HTERT RPE-1 (cell line): ENCODE measurements around the gene RRP1.

ENCODE experiments used
- in situ Hi-C: fragments of 300-500 bp; cut with MboI; formaldehyde crosslinking; loops from 4 replicates; pipeline ENCODE4 v1.14.3; 2020; ENCODE audit warnings: low sequenced_read_pairs

RRP1 gene, protein sequence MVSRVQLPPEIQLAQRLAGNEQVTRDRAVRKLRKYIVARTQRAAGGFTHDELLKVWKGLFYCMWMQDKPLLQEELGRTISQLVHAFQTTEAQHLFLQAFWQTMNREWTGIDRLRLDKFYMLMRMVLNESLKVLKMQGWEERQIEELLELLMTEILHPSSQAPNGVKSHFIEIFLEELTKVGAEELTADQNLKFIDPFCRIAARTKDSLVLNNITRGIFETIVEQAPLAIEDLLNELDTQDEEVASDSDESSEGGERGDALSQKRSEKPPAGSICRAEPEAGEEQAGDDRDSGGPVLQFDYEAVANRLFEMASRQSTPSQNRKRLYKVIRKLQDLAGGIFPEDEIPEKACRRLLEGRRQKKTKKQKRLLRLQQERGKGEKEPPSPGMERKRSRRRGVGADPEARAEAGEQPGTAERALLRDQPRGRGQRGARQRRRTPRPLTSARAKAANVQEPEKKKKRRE

DNA sequence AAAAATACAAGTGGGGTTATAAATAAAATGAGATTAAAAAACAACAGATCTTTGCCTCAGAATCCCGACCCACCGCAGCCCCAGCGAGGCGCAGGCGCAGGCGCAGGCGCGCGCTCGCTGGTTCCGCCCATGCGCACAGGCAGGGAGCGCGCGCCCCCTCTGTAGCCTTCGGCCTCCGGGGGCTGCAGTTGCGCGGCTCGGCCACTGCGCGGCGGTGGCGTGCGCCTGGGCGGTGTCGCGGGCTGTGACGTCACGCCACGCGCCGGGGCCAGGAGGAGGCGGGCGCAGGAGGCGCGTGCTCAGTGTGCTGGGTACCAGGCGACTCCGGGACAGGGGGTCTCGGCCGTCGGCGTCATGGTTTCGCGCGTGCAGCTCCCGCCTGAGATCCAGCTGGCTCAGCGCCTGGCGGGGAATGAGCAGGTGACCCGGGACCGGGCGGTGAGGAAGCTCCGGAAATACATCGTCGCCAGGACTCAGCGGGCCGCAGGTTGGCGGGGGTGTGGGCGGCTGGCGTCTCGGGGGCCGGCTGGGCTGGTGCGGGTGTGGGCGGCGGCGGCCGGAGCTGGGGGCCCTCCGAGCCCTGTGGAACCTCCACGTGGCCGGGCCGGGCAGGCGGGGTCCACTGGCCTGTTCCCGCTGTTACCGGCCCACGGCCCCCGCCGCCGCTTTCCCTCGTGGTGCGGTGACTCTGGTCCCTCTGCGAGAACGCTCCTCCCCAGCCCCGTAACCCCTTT lies at the start of gene RRP1:
Gene RRP1 (plus strand): TSS at position 302 of the 734 bp plus-strand sequence. CDS start 53 bp downstream, at position 355.
- in situ Hi-C loops: no loop called here

GRCh38 chr21:43739621-43740435 lies 49.5 kb upstream of the RRP1 start:
- in situ Hi-C loops: no loop called here

DNA sequence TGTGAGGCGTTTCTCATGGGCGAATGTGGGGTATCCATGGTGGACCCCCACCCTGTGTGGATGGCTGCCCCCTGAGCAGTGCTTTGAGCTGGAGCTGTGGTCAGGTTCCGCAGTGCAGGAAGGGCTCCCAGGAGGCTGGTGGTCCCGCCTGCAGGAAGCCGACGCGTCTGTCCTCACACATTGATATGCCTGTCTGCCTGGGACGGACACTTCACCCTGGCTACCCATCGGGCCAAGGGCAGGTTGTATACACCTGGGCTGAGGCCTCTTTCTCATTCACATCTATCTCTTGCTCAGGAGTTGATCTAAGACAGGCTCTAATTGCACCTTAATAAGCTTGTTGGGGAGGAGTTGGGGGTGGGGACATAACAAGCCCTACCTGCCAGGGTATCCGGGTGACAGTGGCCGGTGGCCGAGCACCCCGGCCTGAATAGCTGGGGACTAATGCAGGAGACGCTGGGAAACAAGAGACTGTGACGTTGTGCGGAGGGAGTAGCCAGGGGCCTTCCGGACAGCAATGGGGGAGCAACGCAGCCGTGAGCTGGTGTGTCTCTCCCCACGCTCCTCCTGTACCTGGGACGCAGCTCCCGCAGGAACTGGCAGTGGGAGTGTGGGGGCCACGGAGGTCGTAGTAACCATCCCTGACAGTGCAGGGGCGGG lies 48.8 kb upstream of the RRP1 start:
- in situ Hi-C loops: no loop called here

DNA sequence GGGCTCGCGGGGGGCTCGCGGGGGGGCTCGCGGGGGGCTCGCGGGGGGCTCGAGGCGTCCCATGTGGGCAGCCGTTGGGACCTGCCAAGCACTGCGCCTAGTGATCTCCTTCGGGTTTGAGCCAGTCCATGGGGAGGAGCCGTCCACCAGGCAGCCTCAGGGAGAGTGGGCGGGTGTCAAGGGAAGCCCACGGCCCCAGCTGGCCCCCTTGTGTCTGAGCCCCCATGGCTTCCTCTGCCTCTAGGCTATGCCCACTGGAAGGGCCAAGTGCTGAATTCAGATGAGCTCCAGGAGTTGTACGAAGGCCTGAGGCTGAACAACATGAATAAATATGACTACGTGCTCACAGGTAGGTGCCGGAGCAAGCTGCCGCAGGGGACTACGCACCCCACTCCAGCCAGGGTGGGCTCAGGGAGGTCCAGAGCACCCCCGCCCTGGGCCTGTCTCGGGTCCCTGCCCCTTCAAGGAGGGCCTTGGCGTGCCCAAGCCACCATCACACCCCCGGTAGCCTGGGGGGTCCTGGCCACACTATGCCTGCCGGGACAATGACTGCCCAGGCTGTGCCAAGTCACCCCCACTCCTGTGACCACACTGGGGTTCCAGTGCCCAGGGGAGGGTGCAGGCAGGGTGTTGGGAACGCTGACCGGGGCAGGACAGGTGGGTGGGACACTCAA lies 47.8 kb upstream of the RRP1 start:
- in situ Hi-C loops: no loop called here

GRCh38 chr21:43743947-43744346 lies 45.4 kb upstream of the RRP1 start:
- in situ Hi-C loops: no loop called here

DNA sequence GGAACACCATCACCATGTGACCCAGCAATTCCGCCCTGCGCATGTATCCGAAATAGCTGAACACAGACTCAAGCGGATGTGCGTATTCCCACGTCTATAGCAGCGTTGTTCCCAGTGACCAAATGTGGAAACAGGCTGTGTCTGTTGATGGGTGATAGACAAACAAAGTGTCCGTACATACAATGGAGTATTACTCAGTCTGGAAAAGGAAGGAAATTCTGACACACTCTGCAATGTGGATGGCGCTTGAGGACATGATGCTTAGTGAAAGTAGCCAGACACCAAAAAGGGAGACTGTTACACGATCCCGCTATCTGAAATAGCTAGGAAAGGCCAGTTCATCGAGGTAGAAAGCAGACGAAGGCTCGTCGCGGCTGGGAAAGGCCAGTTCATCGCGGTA lies 44.7 kb upstream of the RRP1 start:
- in situ Hi-C loops: no loop called here

- in situ Hi-C loops: no loop called here
These were observed 43.4 kb upstream of the RRP1 start for GRCh38 chr21:43745772-43746517.

- in situ Hi-C loops: no loop called here
These were observed 40.8 kb upstream of the RRP1 start for GRCh38 chr21:43748622-43749021.

DNA sequence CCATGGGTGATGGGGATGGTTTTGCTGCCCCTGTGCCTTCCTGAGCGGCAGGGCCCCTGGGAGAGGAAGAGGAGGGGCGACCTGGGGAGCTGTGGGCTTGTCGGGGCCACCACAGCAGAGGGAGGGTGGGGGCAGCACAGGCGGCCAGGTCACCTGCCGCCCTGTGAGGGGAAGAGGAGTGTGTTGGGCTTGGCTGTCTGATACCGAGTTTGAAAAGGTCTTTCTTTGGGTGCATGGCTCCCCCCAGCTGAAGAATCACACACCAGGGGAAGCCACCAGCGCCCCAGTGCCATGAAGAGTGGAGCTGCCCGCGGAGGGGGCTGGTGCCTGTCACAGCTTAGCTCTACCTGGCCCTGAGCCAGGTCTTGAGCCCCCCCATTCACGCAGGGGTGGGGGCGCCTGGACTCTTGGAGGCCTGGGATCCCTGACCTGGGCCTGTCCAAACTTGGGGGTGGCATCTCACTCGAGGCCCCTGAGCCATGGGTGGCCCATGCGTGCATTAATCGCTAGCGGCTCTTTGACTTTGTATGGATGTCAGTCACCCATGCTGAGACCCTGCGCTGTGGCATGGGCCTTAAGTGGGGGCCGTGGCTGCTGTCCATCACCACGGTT lies 39.6 kb upstream of the RRP1 start:
- in situ Hi-C loops: no loop called here

- in situ Hi-C loops: no loop called here
These were observed 38.9 kb upstream of the RRP1 start for GRCh38 chr21:43750339-43751033.

GRCh38 chr21:43751955-43752591 lies 37.3 kb upstream of the RRP1 start:
- in situ Hi-C loops: no loop called here

- in situ Hi-C loops: no loop called here
These were observed 36.5 kb upstream of the RRP1 start for GRCh38 chr21:43752758-43753438.

DNA sequence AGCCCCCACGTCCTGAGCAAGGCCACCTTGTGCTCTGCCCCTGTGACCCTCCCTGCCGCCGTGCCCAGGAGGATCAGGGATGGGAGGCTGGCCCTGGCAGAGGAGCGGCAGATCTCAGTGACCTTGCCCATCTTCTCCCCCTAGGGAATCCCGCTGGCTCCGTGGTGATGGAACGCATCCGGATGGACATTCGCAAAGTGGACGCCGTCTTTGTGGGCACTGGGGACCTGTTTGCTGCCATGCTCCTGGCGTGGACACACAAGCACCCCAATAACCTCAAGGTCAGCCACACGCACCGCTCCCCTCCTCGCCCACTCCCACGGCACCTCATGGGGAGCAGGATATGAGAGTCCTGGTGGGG lies 36.0 kb upstream of the RRP1 start:
- in situ Hi-C loops: no loop called here

DNA sequence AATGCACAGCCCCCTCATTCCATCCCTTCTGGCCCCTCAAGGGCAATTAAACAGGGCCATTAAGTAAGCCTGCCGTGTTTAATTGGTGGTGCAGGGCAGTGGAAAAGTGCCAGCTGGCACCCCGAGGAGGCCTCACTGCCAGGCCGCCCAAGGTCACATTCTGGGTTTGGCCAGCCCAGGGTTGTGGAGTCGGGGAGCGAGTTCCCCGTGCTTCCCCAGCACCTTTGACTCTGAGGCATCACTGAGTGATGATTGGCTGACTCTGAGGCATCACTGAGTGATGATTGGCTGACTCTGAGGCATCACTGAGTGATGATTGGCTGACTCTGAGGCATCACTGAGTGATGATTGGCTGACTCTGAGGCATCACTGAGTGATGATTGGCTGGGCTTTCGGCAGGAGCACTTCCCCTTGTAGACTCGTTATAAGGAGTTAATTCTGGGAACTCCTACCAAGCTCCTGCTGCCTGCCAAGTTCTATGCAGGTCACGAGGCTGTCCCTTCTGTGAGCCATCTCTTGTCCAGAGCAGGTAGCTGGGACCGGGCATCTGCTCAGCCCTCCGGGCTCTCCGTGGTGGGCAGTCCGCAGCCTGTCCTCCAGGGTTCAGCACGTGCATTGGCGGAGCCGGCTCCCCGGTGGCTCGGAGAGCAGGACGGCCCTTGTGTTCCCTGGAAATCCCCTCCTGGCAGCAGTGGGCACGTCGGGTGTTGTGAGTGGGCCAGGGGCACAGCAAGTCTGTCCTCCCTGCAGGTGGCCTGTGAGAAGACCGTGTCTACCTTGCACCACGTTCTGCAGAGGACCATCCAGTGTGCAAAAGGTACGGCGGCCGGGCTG lies 34.2 kb upstream of the RRP1 start:
- in situ Hi-C loops: no loop called here

DNA sequence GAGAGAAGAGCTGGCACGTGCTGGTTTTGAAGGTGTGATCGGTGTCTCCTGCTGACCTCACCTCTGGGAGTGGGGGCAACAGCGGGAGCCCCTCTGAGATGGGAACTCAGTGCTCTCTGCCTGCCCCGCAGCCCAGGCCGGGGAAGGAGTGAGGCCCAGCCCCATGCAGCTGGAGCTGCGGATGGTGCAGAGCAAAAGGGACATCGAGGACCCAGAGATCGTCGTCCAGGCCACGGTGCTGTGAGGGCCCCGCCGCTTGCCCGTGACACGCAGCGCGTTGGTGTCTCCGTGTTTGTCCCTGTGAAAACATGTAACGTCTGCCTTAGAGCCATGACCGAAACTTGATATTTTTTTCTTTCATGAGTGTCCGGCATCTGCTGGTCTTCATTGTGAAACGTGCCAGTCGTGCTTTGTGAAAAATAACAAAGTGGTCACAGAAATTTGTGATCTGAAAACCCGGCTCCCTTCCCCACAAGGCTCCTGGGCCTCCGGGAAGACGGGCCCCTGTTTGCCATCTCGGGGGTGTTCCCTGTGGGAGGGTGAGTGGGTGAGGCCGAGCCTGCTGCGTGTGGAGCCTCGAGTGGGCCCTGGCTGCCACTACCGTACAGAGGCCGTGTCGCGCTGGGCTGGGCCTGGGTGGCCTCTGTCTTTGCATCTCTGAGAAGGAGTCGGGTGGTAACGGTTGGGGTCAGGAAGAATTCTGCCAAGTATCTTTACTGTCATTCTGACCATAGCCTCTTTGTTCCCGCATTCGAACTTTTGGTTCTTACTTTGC lies 33.4 kb upstream of the RRP1 start:
- in situ Hi-C loops: no loop called here

GRCh38 chr21:43757601-43758000 lies 31.8 kb upstream of the RRP1 start:
- in situ Hi-C loops: no loop called here
